Mononuclear cell (primary cell): ENCODE measurements around the gene ZNF521. TPM values are rescaled to one million over a fixed set of nuclear protein-coding genes. Genes with fewer than 3 reads are reported as not detected.

ENCODE experiments used
- H3K27me3 ChIP-seq: 2 replicates; pipeline ENCODE4 v1.6.0; 2011; ENCODE audit warnings: low read length, control low read depth; ENCODE audit not compliant: insufficient read depth
- H3K4me1 ChIP-seq: 2 replicates; pipeline ENCODE4 v1.5.1; 2011; ENCODE audit warnings: mild to moderate bottlenecking, low read length, control low read depth; ENCODE audit not compliant: insufficient read depth
- H3K4me3 ChIP-seq: 2 replicates; pipeline ENCODE4 v1.5.1; 2011; ENCODE audit warnings: mild to moderate bottlenecking, low read length, moderate library complexity
- H3K9me3 ChIP-seq: 2 replicates; pipeline ENCODE4 v1.5.1; 2011; ENCODE audit warnings: low read depth, mild to moderate bottlenecking, control low read depth, low read length
- total RNA-seq: library from RNA; depleted of rRNA; stranded (reverse); fragments of >200 nt; gene quantifications from one replicate; pipeline ENCODE4 v1.2.3, GENCODE V29; 2012

The ZNF521 gene
- total RNA-seq, 1 donor = 1.0 TPM

DNA sequence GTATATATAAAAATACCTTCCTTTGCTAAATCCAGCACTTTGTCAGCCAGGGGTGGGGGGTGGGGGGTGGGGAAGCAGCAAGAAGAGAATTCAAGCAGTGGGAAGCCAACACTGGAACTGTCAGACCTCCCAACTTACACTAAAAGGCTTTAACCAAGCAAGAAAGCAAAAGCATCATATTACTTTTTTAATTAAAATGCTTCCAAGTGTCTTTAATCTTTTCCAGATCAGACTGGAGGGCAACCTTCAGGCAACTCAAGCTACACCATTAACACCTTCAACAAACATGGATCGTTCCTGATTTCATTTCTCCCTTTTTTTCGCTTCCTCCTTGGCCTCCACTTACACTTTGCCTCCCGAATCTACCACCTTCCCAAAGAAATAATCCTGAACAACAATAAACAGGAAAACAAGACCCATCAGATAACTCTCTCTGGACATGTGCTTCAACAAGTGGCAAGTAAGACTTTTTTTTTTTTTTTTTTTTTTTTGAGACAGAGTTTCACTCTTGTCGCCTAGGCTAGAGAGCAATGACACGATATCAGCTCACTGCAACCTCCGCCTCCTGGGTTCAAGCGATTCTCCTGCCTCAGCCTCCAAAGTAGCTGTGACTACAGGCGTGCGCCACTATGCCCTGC lies 35.5 kb downstream of the ZNF521 start:
- H3K27me3 ChIP-seq = no peaks in the 10 kb centered on the region

GRCh38 chr18:25314838-25315190 lies 37.2 kb downstream of the ZNF521 start:
- no peaks in the 10 kb centered on the region for H3K27me3 ChIP-seq
- no peak overlapping the region for H3K4me3 ChIP-seq
- H3K9me3 ChIP-seq = no peaks in the 10 kb centered on the region
- no peaks in the 10 kb centered on the region for H3K4me1 ChIP-seq

More for the DNA sequence above, 35.5 kb downstream of the ZNF521 start:
- H3K4me3 ChIP-seq = no peak overlapping the region
- no peaks in the 10 kb centered on the region for H3K9me3 ChIP-seq
- no peaks in the 10 kb centered on the region for H3K4me1 ChIP-seq

- Histone ChIP-seq H3K4me3 (no peak overlapping the region), H3K9me3 (no peaks in the 10 kb centered on the region)
Observed at GRCh38 chr18:25314151-25314837, 37.7 kb downstream of the ZNF521 start.

DNA sequence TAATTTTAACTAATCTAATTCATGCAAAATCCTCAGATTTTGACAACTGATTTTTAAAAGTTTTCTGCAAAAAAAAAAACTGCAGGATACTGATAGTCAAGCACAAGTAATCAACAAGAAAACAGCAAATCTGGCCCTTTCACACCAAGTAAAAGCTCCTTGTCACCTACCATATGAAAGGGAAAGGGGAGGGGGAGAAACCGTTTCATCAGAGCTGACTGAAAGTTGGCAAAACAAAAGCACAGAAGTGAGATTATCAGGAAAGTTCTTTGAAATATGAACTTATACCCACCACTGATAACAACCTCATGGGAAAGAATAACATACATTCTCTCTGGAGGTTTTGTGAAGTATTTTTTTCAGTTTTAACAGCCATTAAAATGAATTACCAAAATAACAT lies 38.7 kb downstream of the ZNF521 start:
- Histone ChIP-seq H3K4me1 (no peaks in the 10 kb centered on the region), H3K27me3 (no peaks in the 10 kb centered on the region), H3K9me3 (no peaks in the 10 kb centered on the region), H3K4me3 (no peak overlapping the region)

More at GRCh38 chr18:25314151-25314837, 37.7 kb downstream of the ZNF521 start:
- H3K27me3 ChIP-seq = no peaks in the 10 kb centered on the region
- no peaks in the 10 kb centered on the region for H3K4me1 ChIP-seq

DNA sequence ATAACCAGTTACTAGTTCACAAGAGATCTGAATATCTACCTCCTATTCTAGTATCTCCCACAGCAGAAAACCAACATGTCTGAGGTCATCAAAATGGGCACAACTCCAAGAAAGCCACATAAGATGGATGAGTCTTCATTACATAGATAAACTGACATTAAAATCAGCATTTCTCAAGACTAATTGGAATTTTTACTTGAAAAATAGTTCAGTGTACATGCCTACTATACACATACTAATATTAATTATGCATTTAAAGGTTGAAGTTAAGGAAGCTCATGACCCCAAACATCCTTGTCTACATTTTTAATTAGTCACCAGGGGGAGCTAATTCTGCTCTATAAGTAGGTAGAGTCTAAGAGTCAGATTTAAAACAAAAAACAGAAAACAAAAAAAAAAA lies 41.9 kb downstream of the ZNF521 start:
- H3K9me3 ChIP-seq = no peaks in the 10 kb centered on the region
- H3K4me1 ChIP-seq = no peaks in the 10 kb centered on the region
- H3K27me3 ChIP-seq = no peaks in the 10 kb centered on the region
- no peak overlapping the region for H3K4me3 ChIP-seq

DNA sequence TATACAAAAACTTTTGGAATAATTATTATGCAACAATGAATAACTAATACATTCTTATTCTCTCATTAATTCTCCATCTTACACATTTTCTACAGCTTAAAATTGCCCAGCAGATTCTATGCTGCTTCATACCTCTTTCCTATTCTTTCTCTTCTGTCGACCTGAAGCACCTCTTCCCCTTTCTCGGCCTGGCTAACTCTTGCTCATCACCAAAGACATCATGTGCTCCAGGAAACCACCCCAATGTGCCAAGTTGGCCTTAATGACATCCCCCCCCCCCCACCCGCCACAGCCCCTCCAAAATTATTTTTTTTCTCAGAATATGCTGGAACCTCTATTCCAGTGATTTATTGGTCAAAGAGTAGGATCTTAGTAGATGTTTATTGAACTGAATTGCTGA lies 43.6 kb downstream of the ZNF521 start:
- H3K9me3 ChIP-seq = no peaks in the 10 kb centered on the region
- no peak overlapping the region for H3K4me3 ChIP-seq
- H3K4me1 ChIP-seq = no peaks in the 10 kb centered on the region
- no peaks in the 10 kb centered on the region for H3K27me3 ChIP-seq

GRCh38 chr18:25307192-25307591 lies 44.8 kb downstream of the ZNF521 start:
- H3K27me3 ChIP-seq = no peaks in the 10 kb centered on the region
- no peaks in the 10 kb centered on the region for H3K9me3 ChIP-seq
- no peak overlapping the region for H3K4me3 ChIP-seq
- H3K4me1 ChIP-seq = no peaks in the 10 kb centered on the region

DNA sequence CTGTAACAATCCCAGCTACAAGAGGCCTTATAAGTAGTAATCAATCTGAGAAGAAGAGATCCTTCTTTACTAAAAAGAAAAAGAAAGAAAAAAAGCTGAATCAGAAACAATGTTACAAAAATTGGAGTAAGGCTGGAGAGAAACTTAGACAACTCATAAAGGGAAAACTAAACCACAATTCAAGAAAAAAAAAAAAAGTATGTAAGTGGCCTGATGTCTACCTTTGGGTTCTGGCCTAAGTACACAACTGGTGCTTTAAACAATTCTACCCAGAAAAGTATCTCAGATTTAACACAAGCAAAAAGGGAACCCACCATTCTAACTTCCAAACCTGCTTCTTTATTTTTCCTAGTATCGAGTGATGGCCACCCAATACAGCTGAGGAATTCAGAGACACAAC lies 45.3 kb downstream of the ZNF521 start:
- Histone ChIP-seq H3K4me3 (no peak overlapping the region), H3K27me3 (no peaks in the 10 kb centered on the region), H3K9me3 (no peaks in the 10 kb centered on the region), H3K4me1 (no peaks in the 10 kb centered on the region)

DNA sequence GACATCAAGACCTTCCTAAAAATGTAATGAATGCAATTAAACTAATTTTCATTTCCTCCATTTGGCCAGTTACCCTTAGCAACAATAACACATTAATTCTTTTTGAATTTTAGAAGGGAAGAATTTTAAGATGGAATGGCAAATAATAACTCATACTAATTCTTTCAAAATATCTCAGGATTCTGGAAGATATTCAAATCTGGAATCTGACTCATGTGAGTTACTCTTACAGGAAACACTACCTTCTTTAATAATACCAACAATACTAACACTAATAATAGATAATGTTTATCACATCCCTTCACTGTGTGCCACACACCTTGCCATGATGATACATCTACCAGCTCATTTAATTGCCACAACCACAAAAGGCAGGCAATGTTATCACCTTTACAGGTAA lies 46.4 kb downstream of the ZNF521 start:
- Histone ChIP-seq H3K27me3 (no peaks in the 10 kb centered on the region), H3K4me1 (no peaks in the 10 kb centered on the region), H3K9me3 (no peaks in the 10 kb centered on the region), H3K4me3 (no peak overlapping the region)

- H3K9me3 ChIP-seq = no peaks in the 10 kb centered on the region
- no peak overlapping the region for H3K4me3 ChIP-seq
Observed at GRCh38 chr18:25300492-25300891, 51.5 kb downstream of the ZNF521 start.

GRCh38 chr18:25299426-25300300 lies 52.3 kb downstream of the ZNF521 start:
- Histone ChIP-seq H3K4me3 (no peak overlapping the region), H3K4me1 (peaks cover 15% of the 10 kb centered on the region), H3K9me3 (no peaks in the 10 kb centered on the region), H3K27me3 (no peaks in the 10 kb centered on the region)

More at GRCh38 chr18:25300492-25300891, 51.5 kb downstream of the ZNF521 start:
- Histone ChIP-seq H3K27me3 (no peaks in the 10 kb centered on the region), H3K4me1 (peaks cover 15% of the 10 kb centered on the region)

DNA sequence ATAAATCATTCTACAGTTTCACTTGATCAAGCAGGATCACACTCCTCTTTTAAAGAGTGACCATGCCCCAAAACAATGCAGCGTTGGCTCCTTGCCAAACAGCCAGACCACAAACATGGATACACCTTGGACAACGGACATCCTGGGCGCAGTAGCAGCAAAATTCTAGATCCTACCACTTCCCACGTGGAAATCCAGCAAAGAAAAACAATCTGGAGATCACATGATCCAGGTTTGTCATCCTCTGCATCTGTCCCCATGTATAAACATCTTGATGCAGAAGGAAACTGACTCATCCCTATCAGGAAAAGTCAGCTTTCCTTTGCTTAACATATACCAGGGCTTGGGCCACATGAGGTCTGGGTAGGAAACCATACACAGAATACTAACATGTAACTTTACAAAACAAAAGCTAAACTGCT lies 53.1 kb downstream of the ZNF521 start:
- H3K9me3 ChIP-seq = no peaks in the 10 kb centered on the region
- H3K4me1 ChIP-seq = peaks cover 15% of the 10 kb centered on the region
- no peak overlapping the region for H3K4me3 ChIP-seq
- H3K27me3 ChIP-seq = no peaks in the 10 kb centered on the region

GRCh38 chr18:25295624-25296138 lies 56.3 kb downstream of the ZNF521 start:
- Histone ChIP-seq H3K4me1 (peaks cover 15% of the 10 kb centered on the region), H3K27me3 (no peaks in the 10 kb centered on the region), H3K9me3 (no peaks in the 10 kb centered on the region), H3K4me3 (no peak overlapping the region)

- Histone ChIP-seq H3K27me3 (no peaks in the 10 kb centered on the region), H3K4me3 (no peak overlapping the region), H3K9me3 (no peaks in the 10 kb centered on the region), H3K4me1 (no peaks in the 10 kb centered on the region)
Observed at GRCh38 chr18:25291150-25291549, 60.8 kb downstream of the ZNF521 start.

DNA sequence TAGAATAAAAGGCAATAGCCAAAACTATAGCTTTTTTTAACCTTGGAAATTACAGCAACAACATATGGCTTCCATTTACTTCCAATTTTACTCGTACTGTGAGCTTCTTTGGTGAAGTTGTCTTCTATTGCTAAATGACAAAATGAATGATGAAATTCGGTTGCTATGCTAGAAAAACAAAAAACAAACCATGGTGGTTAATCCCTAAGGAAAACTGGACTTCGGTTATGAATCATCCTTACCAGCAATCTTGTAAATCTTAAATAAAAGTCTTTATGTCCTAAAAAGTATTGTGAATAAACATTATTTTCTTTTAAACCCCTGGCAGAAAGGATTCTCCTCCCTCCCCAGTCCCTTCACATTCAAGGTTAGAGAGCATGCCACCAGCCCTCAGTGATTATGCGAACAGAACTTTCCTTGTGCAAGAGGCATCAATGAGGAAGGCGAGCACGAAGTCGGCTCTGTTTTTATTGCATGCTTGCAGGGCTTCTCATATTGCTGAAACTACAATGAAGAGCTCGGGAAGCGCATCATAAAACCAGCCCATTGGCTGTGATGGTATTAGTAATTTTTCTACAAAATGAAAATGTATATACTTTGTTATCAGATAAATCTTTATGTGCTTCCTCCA lies 62.9 kb downstream of the ZNF521 start:
- no peaks in the 10 kb centered on the region for H3K27me3 ChIP-seq
- no peak overlapping the region for H3K4me3 ChIP-seq
- H3K9me3 ChIP-seq = no peaks in the 10 kb centered on the region
- H3K4me1 ChIP-seq = peaks cover 10% of the 10 kb centered on the region
